GM21515 (cell line): ENCODE measurements around the gene AKR1D1.
"Not testable (repeated sequence)": the region's sequence is repeated elsewhere in the genome, so short reads cannot be mapped to it uniquely, and the experiment has no call there.

Source experiments
- ATAC-seq: cut with Tn5 transposase; IDR thresholded peaks from one replicate; pipeline ENCODE4 v1.9.1; 2021; ENCODE audit not compliant: unreplicated experiment

The AKR1D1 gene

GRCh38 chr7:138076196-138076595, at the start of gene AKR1D1:
Gene AKR1D1 (plus strand): TSS chr7:138076459. CDS start chr7:138076519, 60 bp downstream.
- ATAC-seq: no peak

GRCh38 chr7:138027100-138027499, 49.2 kb upstream of the AKR1D1 start:
- no peak for ATAC-seq

GRCh38 chr7:138029126-138029525, 47.1 kb upstream of the AKR1D1 start:
- no peak for ATAC-seq

GRCh38 chr7:138029941-138030340, 46.3 kb upstream of the AKR1D1 start:
- ATAC-seq: no peak

- ATAC-seq: no peak
These were observed 45.4 kb upstream of the AKR1D1 start for GRCh38 chr7:138030679-138031351.

DNA sequence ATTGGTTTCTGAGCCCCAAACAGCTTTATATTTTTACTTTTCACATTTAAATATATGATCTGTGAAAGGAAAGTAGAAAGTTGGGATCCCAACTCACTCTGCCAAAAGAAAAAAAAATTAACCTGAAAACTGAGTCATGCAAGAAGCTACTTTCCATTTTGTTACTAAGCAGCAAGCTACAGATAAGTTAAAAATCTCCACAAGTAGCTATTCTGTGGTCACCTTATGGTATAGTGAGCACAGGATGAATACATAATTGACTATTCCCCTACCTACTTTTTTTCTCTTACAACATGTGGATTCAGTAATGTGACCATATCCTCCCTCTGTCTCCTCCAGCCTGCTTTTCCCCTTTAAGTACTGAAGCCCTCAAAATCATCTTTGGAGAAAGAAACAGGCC, 44.1 kb upstream of the AKR1D1 start:
- peak; percentile 70 for ATAC-seq

DNA sequence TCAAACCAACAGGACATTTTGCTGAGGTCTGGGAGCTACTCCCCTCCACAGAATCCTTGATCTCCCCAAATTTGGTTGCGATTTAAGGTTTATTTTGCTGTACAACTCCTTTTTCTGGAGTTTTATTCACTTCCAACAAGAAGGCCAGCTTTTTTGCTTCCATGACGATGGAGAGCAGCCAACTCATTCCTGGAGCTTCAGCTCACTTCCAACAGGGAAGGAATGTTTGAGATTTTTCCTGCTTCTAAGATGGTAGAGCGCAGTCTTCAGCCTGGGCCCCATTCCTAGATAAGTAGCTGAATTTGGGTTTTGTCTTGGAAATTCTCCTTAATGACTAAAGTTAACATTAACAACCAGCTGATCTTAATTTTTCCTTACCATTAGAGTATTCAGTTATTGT, 43.5 kb upstream of the AKR1D1 start:
- ATAC-seq: no peak

GRCh38 chr7:138033241-138033640, 43.0 kb upstream of the AKR1D1 start:
- no peak for ATAC-seq

DNA sequence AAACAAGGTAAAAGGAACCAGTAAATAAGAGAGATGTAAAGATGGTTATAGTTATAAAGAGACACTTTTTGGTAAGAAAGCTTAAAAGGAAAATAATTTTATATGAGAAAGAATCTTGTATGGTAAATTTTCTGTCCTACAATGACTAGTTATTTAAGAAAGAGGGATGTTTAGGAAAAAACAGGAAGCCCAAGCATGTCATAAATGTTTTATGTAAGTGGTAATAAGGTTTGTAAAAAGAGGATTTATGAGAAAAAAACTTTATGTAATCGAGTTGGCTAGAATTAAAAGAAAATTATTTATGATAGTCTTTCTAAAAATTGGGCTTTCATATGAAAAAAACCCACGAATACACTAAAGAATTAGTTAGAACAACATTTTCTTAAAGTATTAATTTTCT, 40.1 kb upstream of the AKR1D1 start:
- no peak for ATAC-seq

- not testable (repeated sequence) for ATAC-seq
These were observed 36.2 kb upstream of the AKR1D1 start for GRCh38 chr7:138040063-138040462.

- ATAC-seq: no peak
These were observed 31.4 kb upstream of the AKR1D1 start for GRCh38 chr7:138044897-138045296.

GRCh38 chr7:138047907-138048306, 28.4 kb upstream of the AKR1D1 start:
- ATAC-seq: no peak

GRCh38 chr7:138049505-138050116, 26.6 kb upstream of the AKR1D1 start:
- no peak for ATAC-seq

GRCh38 chr7:138051712-138052247, 24.5 kb upstream of the AKR1D1 start:
- ATAC-seq: not testable (repeated sequence)

- ATAC-seq: no peak
These were observed 23.6 kb upstream of the AKR1D1 start for GRCh38 chr7:138052696-138053095.

- not testable (repeated sequence) for ATAC-seq
These were observed 20.6 kb upstream of the AKR1D1 start for GRCh38 chr7:138055698-138056097.

- no peak for ATAC-seq
These were observed 12.9 kb upstream of the AKR1D1 start for GRCh38 chr7:138063400-138063799.

DNA sequence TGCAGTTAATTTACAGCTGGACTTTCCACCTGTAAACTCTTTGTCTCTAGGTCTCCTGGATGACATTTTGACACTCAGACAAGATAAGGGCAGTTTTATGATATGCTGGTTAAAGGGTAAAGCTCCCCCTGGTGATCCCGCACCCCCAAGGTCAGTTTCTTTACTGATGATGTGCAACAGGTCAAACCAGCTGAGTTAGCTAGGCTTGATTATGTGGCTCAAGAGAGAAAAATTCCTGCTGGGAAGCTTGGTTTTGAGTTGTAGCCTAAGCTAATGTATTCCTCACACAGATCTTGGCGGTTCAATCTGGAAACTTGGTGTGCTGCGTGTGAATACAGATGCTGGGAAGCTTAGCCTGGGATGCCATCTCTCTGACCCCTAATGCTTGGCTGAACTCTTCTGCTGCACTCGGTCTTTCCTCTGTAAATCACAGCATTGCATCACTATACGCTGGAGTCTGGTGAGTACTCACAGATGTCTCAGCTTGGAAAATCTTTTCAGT, 11.4 kb upstream of the AKR1D1 start:
- ATAC-seq: no peak

- no peak for ATAC-seq
These were observed 10.4 kb upstream of the AKR1D1 start for GRCh38 chr7:138065827-138066226.

DNA sequence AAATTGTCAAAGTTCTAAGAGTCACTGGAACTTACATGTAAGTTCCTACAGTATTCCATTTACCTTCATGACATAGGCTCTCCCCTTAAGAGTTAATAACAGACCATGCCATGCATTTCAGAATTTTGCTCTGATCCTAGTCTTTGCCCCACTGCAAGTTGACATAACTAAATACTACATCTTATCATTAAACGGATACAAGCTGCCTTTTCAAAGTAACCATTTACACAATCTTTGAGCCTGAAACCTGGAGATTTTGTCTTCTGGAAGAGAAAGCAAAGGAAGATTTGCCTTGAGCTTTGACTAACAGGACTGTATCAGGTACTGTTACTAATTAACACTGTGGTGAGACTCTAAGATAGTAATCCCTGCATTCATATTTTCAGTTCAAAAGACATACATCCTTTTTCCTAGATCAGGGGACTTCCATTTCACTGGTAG, 9.3 kb upstream of the AKR1D1 start:
- no peak for ATAC-seq

- ATAC-seq: no peak
These were observed 8.5 kb upstream of the AKR1D1 start for GRCh38 chr7:138067774-138068173.

DNA sequence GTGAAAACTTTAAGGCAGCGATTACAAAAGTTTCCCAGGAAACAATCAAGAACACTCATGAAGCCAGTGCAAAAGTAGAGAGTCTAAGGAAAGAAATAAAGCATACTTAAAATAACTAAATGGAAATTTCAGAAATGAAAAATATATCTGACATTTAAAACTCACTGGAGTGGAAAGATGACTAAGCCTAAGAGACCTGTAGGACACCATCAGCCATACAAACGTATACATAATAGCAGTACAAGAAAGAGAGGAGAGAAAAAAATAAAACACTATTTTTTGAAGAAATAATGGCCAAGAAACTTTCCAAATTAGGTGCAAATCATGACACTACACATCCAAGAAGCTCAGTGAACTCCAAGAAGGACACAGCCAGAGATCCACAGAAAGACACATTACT, 5.4 kb upstream of the AKR1D1 start:
- ATAC-seq: no peak
